NB4 (cell line): Measurements from ENCODE around the gene SSBP3.

ENCODE experiments used
- DNase-seq: peaks from one replicate; pipeline ENCODE4 v3.0.0; 2010; ENCODE audit warnings: low read depth
- H3K4me3 ChIP-seq: one replicate; pipeline ENCODE4 v1.5.1; 2011; ENCODE audit warnings: mild to moderate bottlenecking, low read depth, low read length, moderate library complexity
- CTCF ChIP-seq: IDR thresholded peaks from one replicate; pipeline ENCODE4 v1.5.1; 2012; ENCODE audit warnings: low read depth, low read length
- MAX ChIP-seq: IDR thresholded peaks from 2 replicates; pipeline ENCODE4 v1.6.1; 2011; ENCODE audit warnings: low read depth, low read length
- MYC ChIP-seq: IDR thresholded peaks from 2 replicates; pipeline ENCODE4 v1.6.1; 2011; ENCODE audit warnings: low read depth, low read length
- POLR2A ChIP-seq: IDR thresholded peaks from 2 replicates; pipeline ENCODE4 v1.6.1; 2011; ENCODE audit warnings: mild to moderate bottlenecking; ENCODE audit not compliant: insufficient read length; ENCODE audit errors: extremely low read depth

SSBP3 gene

GRCh38 chr1:54405898-54406293, 298 bp downstream of the SSBP3 start:
- no peak for DNase-seq
- H3K4me3 ChIP-seq = no peak overlapping the region
- TF ChIP-seq CTCF = no peak
- no peak for TF ChIP-seq POLR2A
- no peak for TF ChIP-seq MYC
- no peak for TF ChIP-seq MAX

- DNase-seq = peak; percentile 64
- no peak for TF ChIP-seq MAX
- no peak for TF ChIP-seq CTCF
- no peak for TF ChIP-seq POLR2A
- TF ChIP-seq MYC = no peak
- H3K4me3 ChIP-seq = peak overlapping the region; percentile 58
Measured at GRCh38 chr1:54404939-54405897, 976 bp downstream of the SSBP3 start.

- TF ChIP-seq MAX (no peak), CTCF (no peak), POLR2A (no peak)
- H3K4me3 ChIP-seq = peak overlapping the region; percentile 32
- DNase-seq = no peak
Measured at GRCh38 chr1:54404263-54404662, 1.9 kb downstream of the SSBP3 start.

- TF ChIP-seq MAX = no peak
- no peak for TF ChIP-seq POLR2A
- no peak for TF ChIP-seq CTCF
- no peak for TF ChIP-seq MYC
- DNase-seq = peak; percentile 82
- peak overlapping the region; percentile 32 for H3K4me3 ChIP-seq
Measured at GRCh38 chr1:54403808-54404261, 2.4 kb downstream of the SSBP3 start.

GRCh38 chr1:54403405-54403804, 2.8 kb downstream of the SSBP3 start:
- peak overlapping the region; percentile 32 for H3K4me3 ChIP-seq
- TF ChIP-seq MYC (no peak), CTCF (no peak), MAX (no peak), POLR2A (no peak)
- no peak for DNase-seq
